NCI-H345 treated with DMSO at 0.1 percent for 48 hours (cell line): Measurements from ENCODE around the gene ZDHHC11.
"Not testable (repeated sequence)": the region's sequence is repeated elsewhere in the genome, so short reads cannot be mapped to it uniquely, and the experiment has no call there.

Experiments
- DNase-seq: peaks from one replicate; lab custom pipeline; 2025; ENCODE audit not compliant: unreplicated experiment; lab: John Stamatoyannopoulos, UW

The ZDHHC11 gene

DNA sequence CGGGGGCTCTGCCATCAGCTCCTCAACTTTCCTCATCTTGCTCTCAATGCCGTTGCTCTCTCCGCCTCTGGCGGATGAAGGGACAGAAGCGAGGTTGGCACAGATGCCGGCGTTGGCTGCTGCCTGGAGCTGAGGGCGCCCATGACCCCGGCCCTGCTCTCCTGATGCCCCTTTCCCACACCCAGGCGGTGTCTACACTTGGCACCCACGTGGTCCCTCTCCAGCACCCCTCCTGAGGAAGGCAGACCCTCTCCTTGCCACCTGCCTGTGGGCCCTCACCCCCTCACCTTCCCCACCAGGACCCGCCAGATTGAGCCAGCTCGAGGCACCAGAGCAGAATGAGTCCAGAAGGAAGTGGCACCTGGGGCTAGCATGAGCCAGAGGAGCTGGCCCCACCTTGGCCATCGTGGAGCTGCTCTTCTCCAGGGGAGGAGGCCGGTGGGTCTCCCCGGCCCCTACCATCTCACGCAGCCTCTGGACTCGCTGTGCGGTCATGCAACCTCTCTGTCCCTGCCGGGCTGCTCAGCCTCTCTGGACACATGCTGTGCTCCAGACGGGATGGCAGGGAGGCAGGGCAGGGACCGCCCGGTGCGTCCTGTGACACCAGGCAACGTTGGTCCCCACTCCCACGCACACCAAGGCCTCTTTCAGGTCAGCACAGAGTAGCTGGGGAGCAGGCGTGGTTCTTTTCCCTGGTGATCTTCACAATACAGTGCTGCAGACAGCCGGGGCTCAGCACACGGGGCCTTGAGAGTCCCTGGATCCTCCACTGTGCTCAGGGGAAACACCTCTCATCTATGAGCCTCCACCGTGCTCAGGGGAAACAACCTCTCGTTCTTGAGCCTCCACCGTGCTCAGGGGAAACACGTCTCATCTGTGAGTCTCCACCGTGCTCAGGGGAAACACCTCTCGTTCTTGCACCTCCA is 4.8 kb downstream of the ZDHHC11 start:
- DNase-seq = not testable (repeated sequence)

DNA sequence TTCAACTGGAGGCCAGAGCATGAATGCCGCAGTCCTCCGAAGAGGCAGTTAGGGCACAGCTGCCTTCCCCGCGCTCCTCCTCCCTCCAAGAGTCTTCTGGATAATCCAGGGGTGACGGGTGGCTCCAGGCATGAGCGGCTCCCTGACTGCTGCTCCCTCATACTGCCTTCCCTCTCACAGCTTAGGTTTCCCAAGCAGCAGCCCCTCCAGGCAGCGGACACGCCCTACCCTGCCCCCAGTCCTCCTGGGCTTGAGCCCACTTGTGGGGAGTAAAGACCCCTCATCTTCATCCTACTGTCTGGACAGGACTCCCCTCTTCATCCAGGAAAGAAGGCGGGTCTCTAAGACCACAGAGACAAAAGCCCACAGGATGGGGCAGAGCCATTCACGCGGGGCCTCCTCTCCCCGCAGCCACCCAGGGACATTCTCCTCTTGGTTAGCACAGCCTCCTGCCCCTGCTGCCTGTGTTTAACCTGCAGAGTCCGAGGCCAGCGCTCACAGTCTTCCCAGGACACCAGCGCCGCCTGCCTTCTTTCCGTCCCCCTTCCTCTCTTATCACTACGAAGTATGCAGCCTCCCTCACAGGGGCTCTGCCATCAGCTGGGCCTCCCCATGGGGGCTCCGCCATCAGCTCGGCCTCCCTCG is 5.6 kb downstream of the ZDHHC11 start:
- not testable (repeated sequence) for DNase-seq

DNA sequence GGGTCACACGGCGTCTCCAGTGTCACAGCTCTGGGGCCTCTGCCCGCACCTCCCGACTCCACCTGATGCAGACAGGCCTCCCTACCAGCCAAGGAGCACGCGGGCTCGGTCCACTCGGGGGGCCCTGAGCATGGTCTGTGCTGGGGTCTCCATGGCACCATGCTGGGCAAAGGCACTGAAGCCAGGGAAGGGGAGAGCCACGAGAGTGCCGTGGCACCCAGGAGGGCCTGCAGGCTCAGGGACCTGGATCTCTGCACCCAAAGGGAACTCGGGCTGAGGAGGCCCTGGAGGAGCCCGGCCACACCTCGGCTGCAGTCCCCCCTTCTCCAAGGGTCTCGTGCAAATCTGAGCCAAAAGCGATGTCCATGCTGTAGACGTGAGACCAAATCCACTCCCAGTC is 6.4 kb downstream of the ZDHHC11 start:
- not testable (repeated sequence) for DNase-seq

DNA sequence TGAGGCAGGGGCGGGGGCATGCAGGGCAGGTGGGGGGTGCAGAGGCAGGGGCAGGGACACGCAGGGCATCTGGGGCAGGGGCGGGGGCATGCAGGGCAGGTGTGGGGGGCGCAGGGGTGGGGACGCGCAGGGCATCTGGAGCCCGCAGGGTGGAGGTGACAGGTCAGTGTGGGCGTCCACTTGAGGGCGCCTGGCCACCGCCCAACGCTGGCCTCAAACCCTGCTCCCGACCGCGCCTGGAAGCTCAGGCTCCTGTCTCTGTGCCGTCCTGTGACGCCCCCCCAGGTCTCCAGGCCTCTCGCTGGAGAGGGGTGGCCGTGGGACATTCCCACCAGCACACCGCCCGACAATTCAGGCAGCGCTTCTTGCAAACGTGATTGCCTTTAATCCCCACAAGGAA is 6.9 kb downstream of the ZDHHC11 start:
- DNase-seq = not testable (repeated sequence)

DNA sequence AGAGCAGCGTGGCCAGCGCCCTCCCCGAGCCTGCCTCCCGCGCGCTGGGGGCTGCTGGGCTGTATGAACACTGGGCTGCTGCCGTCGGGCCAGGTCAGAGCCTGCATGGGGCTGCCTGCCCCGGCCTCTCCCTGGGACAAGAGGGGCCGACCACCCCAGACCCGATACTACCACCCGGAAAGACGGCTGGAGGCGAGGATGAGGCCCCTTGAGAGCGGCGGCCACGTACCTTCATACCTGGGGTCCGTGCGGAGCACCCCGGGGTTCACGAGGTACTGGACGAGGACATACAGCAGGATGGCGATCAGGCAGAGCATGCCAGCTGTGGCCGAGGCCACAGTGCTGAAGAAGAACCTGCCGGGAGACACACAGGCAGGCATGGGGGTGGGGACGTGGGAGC is 7.4 kb downstream of the ZDHHC11 start:
- not testable (repeated sequence) for DNase-seq

DNA sequence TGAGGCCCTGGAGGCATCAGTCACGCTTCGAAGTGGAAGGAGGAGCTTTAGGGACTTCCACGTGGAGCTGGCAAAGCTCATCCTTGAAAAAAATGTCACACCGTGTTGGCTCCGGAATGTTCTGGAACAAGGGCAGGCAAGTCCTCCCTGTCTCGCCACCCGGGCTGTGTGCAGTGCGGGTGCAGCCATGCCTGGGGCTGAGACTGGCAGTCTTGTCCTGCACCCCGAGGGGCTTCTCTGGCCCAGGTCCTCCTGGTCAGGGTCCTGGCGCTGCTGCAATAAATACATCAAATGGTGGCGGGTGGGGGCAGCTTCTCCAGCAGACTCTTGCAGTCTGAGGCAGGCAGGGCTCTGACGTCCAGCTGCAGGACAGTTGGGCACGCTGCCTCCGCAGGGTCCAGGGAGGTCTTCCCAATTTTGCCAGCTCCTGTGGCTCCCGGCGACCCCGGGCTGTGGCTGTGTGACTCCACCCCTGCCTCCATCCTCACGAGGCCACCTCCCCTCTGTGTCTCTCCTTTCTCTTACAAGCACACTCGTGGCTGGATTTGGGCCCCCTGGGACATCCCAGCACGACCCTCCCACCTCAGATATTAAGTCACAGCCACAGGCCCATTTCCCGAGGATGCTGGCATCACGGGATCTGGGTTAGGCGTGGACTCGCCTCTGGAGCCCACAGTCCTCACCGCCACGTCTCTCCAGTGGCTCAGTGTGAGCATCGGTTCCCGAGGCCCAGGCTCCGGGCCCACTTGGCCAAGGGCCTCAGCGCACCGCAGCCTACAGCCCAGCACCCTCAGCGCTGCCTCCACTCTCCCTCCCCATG is 8.2 kb downstream of the ZDHHC11 start:
- DNase-seq = not testable (repeated sequence)

DNA sequence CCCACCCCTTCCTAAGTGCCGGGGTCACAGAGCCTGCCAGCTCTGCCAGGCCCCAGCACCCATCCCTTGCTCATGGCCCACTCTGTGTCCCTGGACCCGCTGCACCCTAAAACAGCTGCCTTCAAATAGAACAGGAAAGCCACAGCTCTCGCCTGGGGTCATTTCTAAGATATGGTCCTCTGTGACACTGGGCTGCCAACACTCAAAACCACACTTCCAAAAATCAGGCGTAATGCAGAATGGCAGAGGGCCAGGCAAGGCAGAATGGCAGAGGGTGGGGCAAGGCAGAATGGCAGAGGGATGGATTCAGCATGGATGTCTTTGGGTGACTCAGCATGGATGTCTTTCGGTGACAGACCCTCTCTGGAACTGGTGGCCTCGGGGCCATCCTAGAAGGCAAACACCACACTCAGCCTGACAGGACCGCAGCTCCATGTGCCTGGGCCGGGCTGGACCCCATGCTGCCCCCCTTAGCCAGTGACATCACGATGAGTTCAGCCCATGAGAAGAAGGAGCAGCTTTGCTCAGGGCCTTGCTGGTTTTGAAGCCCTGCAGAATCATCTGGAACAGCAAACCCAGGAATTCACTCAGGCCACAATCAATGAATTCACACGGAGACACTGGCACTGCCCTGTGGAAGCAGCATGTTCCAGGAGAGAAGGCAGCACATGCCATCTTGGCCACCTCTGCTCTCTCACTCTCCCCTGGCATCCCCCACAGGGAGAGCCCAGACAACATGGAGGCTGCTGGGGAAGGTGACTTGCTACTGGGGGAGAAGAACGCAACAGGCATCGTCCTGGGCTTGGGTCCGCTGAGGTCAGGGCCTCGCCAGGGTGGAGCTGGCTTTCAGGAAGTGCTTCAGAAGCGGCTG is 9.0 kb downstream of the ZDHHC11 start:
- DNase-seq = not testable (repeated sequence)

DNA sequence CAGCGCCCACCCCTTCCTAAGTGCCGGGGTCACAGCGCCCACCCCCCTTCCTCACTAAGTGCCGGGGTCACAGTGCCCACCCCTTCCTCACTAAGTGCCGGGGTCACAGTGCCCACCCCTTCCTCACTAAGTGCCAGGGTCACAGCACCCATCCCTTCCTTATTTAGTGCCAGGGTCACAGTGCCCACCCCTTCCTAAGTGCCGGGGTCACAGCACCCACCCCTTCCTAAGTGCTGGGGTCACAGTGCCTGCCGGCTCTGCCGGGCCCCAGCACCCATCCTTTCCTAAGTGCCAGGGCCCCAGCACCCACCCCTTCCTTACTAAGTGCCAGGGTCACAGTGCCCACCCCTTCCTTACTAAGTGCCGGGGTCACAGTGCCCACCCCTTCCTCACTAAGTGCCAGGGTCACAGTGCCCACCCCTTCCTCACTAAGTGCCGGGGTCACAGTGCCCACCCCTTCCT is 9.8 kb downstream of the ZDHHC11 start:
- not testable (repeated sequence) for DNase-seq

DNA sequence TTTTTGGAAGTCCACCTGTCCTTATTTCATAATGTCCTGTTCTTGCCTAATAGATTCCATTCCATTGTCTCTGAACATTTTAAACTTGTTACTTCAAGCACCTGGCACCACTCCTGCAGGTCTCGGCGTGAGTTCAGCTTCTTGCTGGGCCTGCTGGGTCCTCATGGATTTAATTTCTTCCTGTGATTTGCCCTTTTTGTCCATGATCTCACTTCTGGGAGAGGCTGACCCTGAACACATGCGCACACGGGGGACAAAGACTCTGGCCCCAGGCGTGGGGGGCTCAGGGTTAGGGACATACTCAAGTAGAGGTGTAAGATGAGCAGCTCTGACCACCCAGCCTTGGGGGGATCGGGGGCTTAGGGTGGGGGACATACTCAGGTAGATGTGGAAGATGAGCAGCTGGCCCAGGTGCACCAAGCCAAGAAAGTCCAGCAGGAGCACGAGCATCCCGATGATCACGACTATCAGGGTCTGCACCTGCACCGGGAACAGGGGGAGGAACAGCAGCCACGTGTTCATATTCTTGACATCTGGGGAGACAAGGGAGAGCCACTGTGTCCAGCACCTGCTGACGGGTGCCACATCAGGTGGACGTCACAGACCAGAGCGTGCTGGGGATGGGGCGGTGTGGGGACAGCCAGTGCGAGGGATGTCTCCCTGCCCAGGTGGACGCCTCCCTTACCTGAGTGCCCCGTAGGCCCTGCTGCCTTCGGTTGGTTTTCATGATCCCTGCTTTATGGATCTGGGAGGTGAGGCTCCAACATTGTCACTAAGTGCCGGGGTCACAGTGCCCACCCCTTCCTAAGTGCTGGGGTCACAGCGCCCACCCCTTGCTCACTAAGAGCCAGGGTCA is 10.4 kb downstream of the ZDHHC11 start:
- DNase-seq = not testable (repeated sequence)

DNA sequence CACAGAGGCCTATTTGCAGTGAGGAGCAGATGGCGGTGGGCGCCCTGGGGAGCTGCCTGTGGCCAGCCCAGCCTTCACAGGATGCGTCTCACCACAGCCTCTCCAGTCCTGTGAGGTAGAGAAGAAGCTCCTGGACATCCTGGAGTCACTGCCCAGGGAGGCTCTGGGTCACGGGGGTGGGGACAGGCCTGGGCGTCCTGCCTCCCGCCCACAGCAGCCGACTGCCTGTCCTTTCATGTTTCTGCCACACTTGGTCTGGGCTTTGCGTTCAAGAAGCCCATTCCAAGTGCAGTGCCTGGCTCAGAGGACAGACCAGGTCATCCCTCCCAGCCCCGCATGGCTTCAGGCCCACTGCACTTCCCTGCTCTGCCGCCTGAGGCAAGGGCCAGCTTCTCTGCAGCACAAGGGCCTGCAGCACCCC is 12.3 kb downstream of the ZDHHC11 start:
- DNase-seq = not testable (repeated sequence)

DNA sequence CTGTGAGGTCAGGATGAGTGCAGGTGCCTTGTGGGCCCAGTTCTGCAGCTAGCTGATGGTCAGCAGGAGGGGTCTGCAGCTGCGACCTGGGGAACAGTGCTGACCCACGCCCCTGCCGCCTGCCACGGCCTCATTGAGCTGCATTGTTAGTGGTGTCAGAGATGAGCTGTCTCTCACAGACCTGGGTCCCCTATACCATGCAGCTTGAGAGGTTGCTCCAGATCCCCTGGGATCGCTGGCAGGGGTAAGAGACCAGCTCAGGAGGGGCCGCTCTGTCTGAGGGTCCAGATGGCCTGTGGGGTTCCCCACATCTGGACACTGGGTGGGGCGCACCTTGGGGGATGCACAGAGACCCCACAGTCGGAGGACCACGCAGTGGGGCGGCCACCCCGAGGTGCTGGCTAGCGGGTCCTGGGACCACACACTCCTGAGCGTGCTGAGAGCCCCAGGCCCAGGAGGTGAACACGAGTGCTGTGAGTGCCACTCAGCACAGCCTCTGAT is 13.1 kb downstream of the ZDHHC11 start:
- not testable (repeated sequence) for DNase-seq

DNA sequence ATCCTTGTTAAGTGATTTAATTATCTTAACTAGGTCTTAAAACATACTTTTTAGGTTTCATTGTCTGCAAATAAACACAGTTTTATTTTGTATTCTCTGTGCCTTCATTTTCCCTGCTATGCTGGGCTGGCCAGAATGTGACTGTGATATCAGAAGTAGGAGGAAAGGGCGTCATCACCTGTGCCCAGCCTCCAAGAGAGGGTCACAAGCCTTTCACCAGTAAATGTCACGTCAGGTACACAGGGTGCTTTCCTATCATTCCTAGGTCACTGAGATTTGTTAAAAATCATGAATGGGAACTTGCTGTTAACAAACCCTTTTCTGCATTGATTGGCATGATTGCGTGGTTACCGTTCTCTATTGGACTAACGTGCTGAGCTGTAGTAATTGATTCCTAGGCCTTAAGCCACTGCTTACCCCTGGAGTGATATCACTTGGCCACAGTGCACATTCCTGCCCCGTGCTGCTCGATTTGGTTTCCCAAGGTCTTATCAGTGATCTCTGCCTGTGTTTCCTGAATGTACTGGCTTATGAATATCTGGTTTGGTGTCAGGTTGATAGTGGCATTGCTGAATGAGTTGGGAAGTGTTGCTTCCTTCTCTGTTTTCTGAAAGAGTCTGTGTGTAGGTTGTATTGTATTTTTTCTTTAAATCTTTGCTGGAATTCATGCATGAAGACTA is 14.7 kb downstream of the ZDHHC11 start:
- not testable (repeated sequence) for DNase-seq

DNA sequence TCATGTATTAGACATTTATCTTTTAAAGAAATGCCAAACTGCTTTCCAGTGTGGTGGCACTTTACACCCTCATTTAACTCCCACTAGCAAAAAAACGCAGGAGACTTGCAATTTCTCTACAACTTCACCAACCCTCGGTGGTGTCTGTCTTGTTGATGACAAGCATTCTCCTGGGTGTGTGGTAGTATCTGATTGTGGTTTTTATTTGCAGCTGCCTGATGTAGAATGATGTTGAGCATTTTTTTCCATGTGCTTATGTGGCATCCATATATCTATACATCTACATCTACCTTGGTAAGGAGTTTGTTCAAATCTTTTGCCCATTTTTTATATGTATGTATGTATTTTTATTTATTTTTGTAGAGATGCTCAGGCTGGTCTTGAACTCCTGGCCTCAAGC is 16.8 kb downstream of the ZDHHC11 start:
- not testable (repeated sequence) for DNase-seq

DNA sequence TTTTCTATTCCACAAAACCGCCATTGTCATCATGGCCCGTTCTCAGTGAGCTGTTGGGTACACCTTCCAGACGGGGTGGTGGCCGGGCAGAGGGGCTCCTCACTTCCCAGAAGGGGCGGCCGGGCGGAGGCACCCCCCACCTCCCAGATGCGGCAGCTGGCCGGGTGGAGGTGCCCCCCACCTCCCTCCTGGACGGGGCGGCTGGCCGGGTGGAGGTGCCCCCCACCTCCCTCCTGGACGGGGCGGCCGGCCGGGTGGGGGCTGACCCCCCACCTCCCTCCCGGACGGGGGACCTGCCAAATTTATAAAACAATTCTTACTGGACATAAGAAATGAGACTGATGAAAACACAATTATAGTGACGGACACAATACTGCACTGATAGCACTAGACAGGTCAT is 22.6 kb downstream of the ZDHHC11 start:
- DNase-seq = not testable (repeated sequence)

DNA sequence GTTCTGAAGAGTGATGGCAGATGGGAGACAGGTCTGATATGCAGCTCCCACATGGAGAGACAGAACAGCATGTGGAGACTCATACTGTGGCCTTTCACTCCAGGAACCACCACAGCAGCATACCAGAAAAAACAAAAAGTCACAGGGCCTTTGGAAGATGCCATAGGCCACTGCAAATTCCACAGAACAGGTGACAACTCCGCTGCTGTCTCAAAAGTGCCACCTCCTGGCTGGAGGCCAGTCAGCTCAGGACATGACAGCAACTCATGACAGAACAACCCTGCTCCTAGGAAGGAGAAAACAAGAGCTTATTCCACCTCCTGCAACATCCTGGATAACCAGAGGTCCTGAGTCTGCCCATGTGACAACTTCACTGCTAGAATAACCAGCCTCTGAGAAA is 25.2 kb downstream of the ZDHHC11 start:
- not testable (repeated sequence) for DNase-seq

DNA sequence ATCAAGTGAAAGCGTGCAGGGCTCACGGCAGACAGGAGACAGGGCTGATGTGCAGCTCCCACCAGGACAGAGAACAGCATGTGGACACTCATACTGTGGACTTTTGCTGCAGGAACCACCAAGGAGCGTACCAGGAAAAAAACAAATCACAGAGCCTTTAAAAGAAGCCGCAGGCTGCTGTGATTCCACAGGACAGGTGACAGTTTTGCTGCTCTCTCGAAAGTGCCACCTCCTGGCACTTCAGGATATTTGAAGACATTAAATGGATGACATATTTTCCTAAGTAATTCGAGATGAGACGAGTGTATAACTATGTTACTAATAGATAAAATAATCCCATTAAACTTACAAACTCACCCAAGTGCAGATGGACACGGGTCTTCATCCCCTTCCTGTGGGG is 29.3 kb downstream of the ZDHHC11 start:
- no peak for DNase-seq

DNA sequence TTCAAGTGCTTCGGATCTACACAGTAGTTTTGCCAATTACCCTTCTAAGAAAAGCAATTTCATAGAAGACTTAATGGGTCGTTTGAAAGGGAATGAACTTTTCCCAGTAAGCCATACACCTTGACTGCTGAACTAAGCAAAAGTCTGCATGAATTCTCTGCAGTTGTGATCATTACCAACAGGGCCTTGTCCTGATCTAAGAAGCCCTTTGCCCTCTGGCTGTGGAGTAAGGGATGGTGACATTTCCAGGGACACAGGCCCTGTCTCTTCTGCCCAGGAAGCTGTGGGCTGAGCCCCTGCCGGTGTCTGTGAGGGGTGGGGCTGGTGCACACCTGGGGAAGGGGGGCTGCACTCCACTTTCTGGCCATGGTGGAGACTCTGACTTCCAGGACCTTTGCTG is 30.5 kb downstream of the ZDHHC11 start:
- no peak for DNase-seq

DNA sequence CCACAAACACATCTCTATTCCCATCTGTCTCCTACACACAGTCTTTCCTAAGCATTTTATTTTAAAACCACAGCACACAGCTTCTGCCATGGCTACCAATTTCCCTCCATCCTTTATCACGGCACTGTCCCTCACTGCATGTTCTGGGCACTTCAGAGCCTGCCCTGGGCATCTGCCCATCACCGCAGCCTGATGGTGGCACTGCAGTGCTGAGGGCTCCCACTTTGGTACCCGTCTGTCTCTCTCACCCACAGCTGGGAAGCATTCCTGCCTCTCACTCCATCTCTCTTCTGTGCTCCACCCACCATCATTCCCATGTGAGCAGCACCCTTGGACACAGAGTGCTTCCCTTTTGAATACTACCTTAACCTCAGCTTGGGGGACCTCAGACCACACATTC is 31.7 kb downstream of the ZDHHC11 start:
- no peak for DNase-seq

DNA sequence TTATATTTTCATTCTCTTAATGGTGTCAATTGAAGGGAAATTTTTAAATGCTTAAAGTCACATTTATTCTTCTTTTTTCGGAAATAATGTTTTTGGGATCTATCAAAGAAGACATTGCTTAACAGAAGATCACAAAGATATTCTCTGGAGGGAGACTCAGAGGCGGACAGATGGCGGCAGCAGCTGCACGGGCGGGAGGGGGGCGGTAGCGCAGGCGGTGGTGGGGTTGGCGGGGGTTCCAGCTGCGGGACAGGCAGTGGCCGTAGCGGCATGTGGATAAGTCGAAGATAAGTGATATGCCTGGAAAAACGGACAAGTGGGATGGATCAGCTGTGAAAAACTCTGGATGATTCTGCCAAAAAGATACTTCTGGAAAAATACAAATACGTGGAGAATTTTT is 34.6 kb downstream of the ZDHHC11 start:
- no peak for DNase-seq
